Liver (tissue), 3 donors: Measurements from ENCODE around the gene UGGT2.

Experiments used
- FOXA1 ChIP-seq: IDR thresholded peaks from 2 replicates; pipeline ENCODE4 v1.6.1; 2016; ENCODE audit warnings: antibody characterized with exemption
- HNF4G ChIP-seq: IDR thresholded peaks from 2 replicates; pipeline ENCODE4 v1.6.1; 2016; ENCODE audit warnings: antibody characterized with exemption
- JUND ChIP-seq, 2 donors: IDR thresholded peaks; 2 replicates each; pipeline ENCODE4 v1.6.1; 2016; ENCODE audit warnings: antibody characterized with exemption in 2 of 2
- RAD21 ChIP-seq, 2 donors: IDR thresholded peaks; 2 replicates each; pipeline ENCODE4 v1.6.1; 2016; ENCODE audit warnings: antibody characterized with exemption in 2 of 2, mild to moderate bottlenecking in 2 of 2
- RXRA ChIP-seq, 2 donors: IDR thresholded peaks; 2 replicates each; pipeline ENCODE4 v1.6.1; 2017 to 2018; ENCODE audit warnings: antibody characterized with exemption in 2 of 2, mild to moderate bottlenecking in 1 of 2
- YY1 ChIP-seq: IDR thresholded peaks from 2 replicates; pipeline ENCODE4 v1.6.1; 2016; ENCODE audit warnings: antibody characterized with exemption, mild to moderate bottlenecking
- TF ChIP-seq, protein P1 (sequence below): IDR thresholded peaks from 2 replicates; pipeline ENCODE4 v1.6.1; 2016; ENCODE audit warnings: antibody characterized with exemption, mild to moderate bottlenecking
- TF ChIP-seq, protein P2 (sequence below): fragments of 150-350 bp; IDR thresholded peaks from 2 replicates; pipeline ENCODE4 v1.5.1; 2017; ENCODE audit warnings: improper control_type of control experiment, low read depth, low read length; ENCODE audit not compliant: missing input control
- TF ChIP-seq, protein P3 (sequence below): IDR thresholded peaks from 2 replicates; pipeline ENCODE4 v1.6.1; 2016; ENCODE audit warnings: antibody characterized with exemption
- TF ChIP-seq, protein P4 (sequence below): IDR thresholded peaks from 2 replicates; pipeline ENCODE4 v1.6.1; 2016; ENCODE audit warnings: antibody characterized with exemption
- donor health status: healthy.
- donor health status: healthy.

DNA sequence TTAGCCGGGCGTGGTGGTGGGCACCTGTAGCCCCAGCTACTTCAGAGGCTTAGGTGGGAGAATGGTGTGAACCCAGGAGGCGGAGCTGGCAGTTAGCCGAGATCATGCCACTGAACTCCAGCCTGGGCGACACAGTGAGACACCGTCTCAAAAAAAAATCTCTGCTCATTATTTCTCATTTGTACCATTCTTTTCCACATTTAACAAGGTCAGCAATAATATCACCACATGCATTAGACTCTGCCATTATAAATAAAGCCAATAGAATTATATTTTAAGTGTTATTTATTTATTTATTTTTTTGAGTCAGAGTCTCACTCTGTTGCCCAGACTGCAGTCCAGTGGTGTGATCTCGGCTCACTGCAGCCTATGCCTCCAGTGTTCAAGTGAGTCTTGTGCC, 24.2 kb downstream of the UGGT2 start:
- TF ChIP-seq, protein P1, sequence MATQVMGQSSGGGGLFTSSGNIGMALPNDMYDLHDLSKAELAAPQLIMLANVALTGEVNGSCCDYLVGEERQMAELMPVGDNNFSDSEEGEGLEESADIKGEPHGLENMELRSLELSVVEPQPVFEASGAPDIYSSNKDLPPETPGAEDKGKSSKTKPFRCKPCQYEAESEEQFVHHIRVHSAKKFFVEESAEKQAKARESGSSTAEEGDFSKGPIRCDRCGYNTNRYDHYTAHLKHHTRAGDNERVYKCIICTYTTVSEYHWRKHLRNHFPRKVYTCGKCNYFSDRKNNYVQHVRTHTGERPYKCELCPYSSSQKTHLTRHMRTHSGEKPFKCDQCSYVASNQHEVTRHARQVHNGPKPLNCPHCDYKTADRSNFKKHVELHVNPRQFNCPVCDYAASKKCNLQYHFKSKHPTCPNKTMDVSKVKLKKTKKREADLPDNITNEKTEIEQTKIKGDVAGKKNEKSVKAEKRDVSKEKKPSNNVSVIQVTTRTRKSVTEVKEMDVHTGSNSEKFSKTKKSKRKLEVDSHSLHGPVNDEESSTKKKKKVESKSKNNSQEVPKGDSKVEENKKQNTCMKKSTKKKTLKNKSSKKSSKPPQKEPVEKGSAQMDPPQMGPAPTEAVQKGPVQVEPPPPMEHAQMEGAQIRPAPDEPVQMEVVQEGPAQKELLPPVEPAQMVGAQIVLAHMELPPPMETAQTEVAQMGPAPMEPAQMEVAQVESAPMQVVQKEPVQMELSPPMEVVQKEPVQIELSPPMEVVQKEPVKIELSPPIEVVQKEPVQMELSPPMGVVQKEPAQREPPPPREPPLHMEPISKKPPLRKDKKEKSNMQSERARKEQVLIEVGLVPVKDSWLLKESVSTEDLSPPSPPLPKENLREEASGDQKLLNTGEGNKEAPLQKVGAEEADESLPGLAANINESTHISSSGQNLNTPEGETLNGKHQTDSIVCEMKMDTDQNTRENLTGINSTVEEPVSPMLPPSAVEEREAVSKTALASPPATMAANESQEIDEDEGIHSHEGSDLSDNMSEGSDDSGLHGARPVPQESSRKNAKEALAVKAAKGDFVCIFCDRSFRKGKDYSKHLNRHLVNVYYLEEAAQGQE: no peak
- TF ChIP-seq, protein P2, sequence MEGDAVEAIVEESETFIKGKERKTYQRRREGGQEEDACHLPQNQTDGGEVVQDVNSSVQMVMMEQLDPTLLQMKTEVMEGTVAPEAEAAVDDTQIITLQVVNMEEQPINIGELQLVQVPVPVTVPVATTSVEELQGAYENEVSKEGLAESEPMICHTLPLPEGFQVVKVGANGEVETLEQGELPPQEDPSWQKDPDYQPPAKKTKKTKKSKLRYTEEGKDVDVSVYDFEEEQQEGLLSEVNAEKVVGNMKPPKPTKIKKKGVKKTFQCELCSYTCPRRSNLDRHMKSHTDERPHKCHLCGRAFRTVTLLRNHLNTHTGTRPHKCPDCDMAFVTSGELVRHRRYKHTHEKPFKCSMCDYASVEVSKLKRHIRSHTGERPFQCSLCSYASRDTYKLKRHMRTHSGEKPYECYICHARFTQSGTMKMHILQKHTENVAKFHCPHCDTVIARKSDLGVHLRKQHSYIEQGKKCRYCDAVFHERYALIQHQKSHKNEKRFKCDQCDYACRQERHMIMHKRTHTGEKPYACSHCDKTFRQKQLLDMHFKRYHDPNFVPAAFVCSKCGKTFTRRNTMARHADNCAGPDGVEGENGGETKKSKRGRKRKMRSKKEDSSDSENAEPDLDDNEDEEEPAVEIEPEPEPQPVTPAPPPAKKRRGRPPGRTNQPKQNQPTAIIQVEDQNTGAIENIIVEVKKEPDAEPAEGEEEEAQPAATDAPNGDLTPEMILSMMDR: no peak
- TF ChIP-seq, protein P3, sequence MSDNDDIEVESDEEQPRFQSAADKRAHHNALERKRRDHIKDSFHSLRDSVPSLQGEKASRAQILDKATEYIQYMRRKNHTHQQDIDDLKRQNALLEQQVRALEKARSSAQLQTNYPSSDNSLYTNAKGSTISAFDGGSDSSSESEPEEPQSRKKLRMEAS: no peak
- no peak for TF ChIP-seq RXRA (IDR thresholded peaks at IDR 0.05)
- TF ChIP-seq YY1: no peak
- TF ChIP-seq HNF4G: no peak
- TF ChIP-seq RAD21 (IDR thresholded peaks at IDR 0.05): no peak
- no peak for TF ChIP-seq JUND (IDR thresholded peaks at IDR 0.05)
- TF ChIP-seq, protein P4, sequence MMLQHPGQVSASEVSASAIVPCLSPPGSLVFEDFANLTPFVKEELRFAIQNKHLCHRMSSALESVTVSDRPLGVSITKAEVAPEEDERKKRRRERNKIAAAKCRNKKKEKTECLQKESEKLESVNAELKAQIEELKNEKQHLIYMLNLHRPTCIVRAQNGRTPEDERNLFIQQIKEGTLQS: no peak
- TF ChIP-seq FOXA1: no peak
